ENCODE measurements around the gene FBXL14.
A peak's percentile ranks its signal among the peaks of the same experiment; 100 is the strongest.
"Not testable (repeated sequence)": the region's sequence is repeated elsewhere in the genome, so short reads cannot be mapped to it uniquely, and the experiment has no call there.

Gene FBXL14

DNA sequence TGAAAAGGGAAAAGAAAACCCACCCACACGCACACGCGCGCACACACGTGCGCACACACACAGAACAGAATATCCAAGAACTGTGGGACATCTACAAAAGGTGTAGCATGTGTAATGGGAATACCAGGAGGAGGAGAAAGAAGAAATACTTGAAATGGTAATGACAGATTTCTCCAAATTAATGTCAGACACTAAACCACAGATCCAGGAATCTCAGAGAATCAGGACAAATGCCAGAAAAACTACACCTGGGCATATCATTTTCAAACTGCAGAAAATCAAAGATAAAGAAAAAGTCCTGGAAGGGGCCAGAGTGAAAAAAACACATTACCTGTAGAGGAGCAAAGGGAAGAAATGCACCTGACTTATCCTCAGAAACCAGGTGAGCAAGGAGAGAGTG lies 26.5 kb downstream of the FBXL14 start:
- DNase-seq = no peak

DNA sequence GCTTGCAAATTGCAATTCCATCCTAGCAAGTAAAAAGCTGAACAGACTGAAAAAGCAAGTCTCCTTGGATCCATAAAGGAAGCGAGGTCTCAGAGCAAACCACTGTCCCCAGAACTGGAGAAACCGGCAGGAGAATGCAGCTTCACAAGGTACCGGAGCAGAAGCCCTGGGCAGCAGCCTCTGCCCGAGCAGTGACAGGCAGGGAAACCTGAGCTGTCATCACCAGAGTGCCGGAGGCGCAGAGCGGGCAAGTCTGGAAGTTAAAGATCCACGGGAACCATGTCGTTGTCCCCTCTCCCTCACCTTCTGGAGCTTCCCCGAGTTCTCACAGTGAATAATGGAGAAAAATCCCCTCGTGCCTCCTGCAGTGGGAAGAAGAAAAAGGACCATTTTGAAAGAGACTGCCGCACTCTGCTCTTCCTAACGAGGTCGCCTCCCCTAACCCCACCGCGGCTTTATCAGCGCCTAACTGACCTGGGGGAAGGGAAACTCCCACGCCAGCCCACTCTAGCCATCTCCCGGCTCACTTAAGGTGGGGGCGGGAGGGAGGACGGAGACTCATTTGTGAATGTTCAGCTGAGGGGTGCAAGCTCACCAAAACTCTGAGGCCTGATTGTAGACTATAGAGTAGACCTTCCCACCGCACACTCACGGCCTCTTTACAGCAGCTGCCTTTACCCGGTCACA lies 27.8 kb downstream of the FBXL14 start:
- no peak for DNase-seq

- DNase-seq = no peak
Measured at GRCh38 chr12:1565172-1565571, 29.2 kb downstream of the FBXL14 start.

DNA sequence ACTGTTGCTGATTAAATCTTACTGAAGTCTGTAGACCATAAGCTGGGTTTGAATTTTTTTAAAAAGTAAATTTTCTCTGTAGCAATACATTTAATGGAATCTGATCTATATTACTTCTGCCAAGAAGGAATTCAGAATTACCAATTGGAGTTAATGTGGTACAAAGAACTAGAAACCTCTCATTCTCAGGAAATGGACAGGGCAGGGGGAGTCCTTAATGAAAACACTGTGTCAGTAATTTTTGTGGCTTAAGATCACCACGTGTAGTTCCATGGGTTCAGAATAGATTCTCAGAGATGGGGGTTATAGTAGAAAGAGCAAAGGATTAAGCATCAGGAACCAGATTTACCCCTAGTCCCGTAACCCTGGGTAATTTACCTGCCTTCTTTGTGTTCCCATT lies 30.3 kb downstream of the FBXL14 start:
- DNase-seq = no peak

GRCh38 chr12:1562813-1563407 lies 31.5 kb downstream of the FBXL14 start:
- no peak for DNase-seq

DNA sequence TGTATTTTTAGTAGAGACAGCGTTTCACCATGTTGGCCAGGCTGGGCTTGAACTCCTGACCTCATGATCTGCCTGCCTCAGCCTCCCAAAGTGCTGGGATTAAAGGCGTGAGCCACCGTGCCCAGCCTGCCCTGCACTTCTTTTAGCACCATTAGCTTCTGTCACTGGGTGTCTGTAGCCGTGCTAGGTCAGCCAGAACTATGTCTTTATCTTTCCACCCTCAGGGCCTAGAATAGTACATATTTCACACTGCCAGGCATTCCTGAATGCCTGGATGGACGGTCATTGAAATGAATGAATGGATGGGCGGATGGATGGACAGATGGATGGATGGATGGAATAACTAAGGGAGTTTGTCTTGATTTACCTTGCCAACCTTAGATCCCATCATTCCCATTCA lies 33.7 kb downstream of the FBXL14 start:
- no peak for DNase-seq

- no peak for DNase-seq
Measured at GRCh38 chr12:1559676-1560091, 34.7 kb downstream of the FBXL14 start.

DNA sequence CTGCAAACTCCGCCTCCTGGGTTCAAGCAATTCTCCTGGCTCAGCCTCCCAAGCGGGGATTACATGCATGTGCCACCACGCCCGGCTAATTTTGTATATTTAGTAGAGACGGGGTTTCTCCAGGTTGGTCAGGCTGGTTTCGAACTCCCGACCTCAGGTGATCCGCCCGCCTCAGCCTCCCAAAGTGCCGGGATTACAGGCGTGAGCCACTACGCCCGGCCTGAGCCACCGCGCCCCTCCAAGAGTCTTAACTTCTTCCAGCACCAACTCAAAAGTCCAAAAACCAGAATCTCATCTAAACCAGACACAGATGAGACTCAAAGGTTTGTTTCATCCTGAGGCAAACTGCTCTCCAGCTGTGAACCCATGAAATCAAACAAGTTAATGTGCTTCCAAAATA lies 36.3 kb downstream of the FBXL14 start:
- not testable (repeated sequence) for DNase-seq

GRCh38 chr12:1553987-1554982 lies 40.1 kb downstream of the FBXL14 start:
- DNase-seq = peak; percentile 70

DNA sequence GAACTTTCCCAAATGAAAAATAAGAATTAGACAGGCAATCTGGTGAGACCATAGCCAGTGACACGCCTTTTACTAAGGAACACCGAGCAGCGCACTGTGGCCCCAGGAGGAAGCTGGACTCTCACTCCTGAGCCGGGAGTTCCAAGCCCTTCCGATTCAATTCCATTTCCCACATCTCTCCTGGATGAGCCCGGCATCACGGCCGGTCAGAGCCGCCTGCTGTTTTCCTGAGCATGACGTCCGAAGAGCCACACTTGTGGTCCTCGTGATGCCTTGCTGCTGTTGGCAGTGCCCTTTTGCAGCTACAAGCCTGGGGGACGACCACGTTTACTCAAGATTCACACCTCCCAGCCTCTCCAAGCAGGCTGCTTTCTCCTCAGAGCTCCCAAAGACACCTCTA lies 40.8 kb downstream of the FBXL14 start:
- no peak for DNase-seq

DNA sequence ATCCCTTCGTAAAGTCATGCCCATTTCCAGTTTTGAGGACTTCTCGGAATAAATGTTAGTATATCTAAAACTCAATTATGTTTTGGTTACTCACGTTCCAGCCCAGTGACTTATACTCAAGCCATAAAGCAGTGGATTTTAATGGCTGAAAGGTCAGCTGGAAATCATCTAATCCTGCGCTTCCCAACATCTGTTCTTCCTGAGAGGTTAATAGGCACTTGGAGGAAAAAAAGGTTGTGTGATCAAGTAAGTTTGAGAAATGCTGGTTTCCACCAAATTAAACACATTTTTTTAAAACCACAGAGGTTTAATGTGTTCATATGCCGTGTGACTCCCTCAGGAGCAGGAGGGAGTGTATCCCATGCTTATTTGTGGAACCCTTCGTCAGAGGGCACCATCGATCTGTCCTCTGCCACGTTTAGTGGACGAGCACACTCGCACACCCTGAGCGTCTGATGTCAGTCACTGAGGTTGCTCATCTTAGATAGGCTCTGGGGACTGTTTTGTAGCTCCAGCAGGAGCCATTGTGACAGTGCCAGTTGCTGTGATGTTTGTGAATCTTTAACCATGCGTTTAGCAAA lies 41.4 kb downstream of the FBXL14 start:
- no peak for DNase-seq

GRCh38 chr12:1552171-1552570 lies 42.2 kb downstream of the FBXL14 start:
- DNase-seq = no peak

GRCh38 chr12:1551496-1551895 lies 42.9 kb downstream of the FBXL14 start:
- no peak for DNase-seq

GRCh38 chr12:1546931-1547640 lies 47.3 kb downstream of the FBXL14 start:
- DNase-seq = no peak

- no peak for DNase-seq
Measured at GRCh38 chr12:1544996-1545700, 49.2 kb downstream of the FBXL14 start.

GRCh38 chr12:1542599-1542998 lies 51.8 kb downstream of the FBXL14 start:
- no peak for DNase-seq

DNA sequence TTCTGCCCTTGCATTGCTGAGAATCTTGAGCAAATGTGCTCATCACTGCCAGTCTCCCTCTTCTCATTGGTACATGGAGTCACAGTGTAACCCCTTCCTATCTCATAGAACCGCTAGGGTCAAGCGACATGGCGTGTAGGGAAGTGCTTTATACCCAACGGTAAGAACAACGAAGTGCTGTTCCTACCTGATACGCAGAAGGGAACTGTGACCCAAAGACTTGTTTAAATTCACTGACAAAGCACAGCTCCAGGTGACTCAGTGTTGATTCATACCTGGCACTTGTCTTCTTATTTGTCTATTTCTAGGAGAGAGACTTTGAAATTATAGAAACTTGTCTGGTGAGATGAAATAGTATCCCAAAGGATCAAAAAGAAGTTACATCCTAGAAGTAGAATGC lies 53.7 kb downstream of the FBXL14 start:
- no peak for DNase-seq

- DNase-seq = no peak
Measured at GRCh38 chr12:1539135-1539534, 55.2 kb downstream of the FBXL14 start.

DNA sequence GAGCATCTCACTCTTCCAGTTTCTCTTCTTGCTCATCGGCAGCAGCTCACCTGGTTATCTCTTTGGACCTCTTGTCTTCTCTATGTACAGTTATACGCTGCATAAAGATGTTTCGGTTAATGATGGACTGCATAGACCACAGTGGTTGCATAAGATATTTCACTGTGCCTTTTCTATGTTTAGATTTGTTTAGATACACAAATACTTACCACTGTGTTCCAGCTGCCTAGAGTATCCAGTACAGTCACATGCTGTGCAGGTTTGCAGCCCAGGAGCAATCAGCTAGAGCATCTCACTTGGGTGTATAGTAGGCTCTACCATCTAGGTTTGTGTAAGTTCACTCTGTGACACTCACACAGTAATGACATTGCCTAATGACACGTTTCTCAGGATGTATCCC lies 57.6 kb downstream of the FBXL14 start:
- no peak for DNase-seq

DNA sequence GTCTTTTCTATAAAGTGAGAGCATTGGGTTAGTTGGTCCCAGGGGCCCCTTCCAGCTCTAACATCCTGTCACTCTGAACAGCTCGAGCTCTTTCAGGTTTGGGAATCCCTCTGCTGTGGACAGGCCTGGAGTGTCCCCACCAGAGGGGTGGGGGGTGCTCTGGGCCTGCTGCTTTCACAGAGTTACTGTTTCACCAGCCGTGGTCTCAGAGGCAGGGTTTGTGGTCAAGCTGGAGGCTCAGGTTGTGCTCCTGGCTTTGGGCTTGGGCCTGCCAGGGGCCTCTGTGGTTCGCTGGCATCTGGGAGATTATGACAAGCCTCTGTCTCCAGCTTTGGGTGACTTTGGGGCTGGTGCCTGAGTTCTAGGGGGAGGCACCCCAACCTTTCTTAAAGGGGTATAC lies 59.6 kb downstream of the FBXL14 start:
- DNase-seq = peak; percentile 38

DNA sequence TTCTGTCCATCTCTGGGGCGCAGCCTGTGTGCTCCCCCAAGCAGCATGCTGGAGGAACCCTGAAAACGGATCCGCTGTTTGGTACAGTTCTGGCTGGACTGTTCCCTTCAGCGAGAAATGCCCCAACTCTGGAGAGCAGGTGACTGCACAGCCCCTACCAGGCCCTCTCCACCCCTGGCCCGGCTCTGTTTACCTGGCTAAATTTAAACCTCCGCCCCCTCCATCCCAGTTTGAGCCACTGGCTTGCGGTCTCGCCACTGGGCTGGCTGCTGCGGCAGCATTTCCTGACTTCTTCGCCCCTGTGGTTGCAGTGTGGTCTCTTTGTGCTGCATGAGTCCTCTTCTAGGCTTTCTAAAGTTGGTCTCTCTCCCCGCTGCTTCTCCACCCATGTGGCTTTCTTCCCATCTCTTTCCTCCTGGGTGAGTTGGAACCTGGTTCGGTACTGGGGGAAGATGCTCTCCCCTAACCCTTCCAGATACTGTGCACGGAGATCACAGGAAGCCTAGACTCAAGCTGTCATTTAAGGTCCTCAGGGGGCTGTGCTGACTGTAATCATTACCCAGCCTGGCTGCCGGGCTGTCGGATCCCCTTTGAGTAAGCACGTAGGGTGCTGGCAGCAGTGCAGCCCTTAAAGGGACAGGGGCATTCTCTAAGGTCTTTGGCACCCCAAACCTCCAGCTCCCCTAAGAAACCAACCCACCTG lies 60.6 kb downstream of the FBXL14 start:
- DNase-seq = peak; percentile 82
